ENCODE data around the gene CRYBG1. TPM values are rescaled to one million over a fixed set of nuclear protein-coding genes. Genes with fewer than 3 reads are reported as not detected.

Gene CRYBG1
- total and polyA plus RNA-seq, 2 of the 13 experiments (the other 11 are each of a cell fraction or from before 2014, with no cell fraction given): 10.1 to 21.9 TPM

- TF ChIP-seq HMG20A (CRISPR knock-in tag; IDR thresholded peaks at IDR 0.05; ENCODE audit: borderline replicate concordance): no peak
- no peak for TF ChIP-seq ZNF646 (CRISPR knock-in tag; IDR thresholded peaks at IDR 0.05)
- no peak for TF ChIP-seq CEBPB (IDR thresholded peaks at IDR 0.05; ENCODE audit: borderline replicate concordance, low read depth, low read length)
- TF ChIP-seq RXRB (CRISPR knock-in tag; IDR thresholded peaks at IDR 0.05; ENCODE audit: borderline replicate concordance): no peak
- TF ChIP-seq ZNF850 (CRISPR knock-in tag; conservative IDR thresholded peaks at IDR 0.05): no peak
- TF ChIP-seq TSC22D2 (CRISPR knock-in tag; IDR thresholded peaks at IDR 0.05; ENCODE audit: borderline replicate concordance): no peak
- TF ChIP-seq GMEB2 (CRISPR knock-in tag; IDR thresholded peaks at IDR 0.05; ENCODE audit: low read depth): no peak
- TF ChIP-seq DMAP1 (CRISPR knock-in tag; IDR thresholded peaks at IDR 0.05): no peak
- no peak for TF ChIP-seq SIX1 (CRISPR knock-in tag; IDR thresholded peaks at IDR 0.05; ENCODE audit: borderline replicate concordance)
- TF ChIP-seq IKZF4 (CRISPR knock-in tag; IDR thresholded peaks at IDR 0.05; ENCODE audit: borderline replicate concordance, low read depth, not compliant biosample characterization): no peak
- no peak for TF ChIP-seq ZNF598 (CRISPR knock-in tag; IDR thresholded peaks at IDR 0.05; ENCODE audit: borderline replicate concordance)
- TF ChIP-seq ZNF335 (CRISPR knock-in tag; IDR thresholded peaks at IDR 0.05): no peak
- TF ChIP-seq ARHGAP35 (CRISPR knock-in tag; IDR thresholded peaks at IDR 0.05; ENCODE audit: borderline replicate concordance): no peak
- TF ChIP-seq YEATS2 (CRISPR knock-in tag; IDR thresholded peaks at IDR 0.05; ENCODE audit: borderline replicate concordance): no peak
- no peak for TF ChIP-seq ZNF281 (CRISPR knock-in tag; IDR thresholded peaks at IDR 0.05; ENCODE audit: borderline replicate concordance)
- TF ChIP-seq ZNF225 (CRISPR knock-in tag; IDR thresholded peaks at IDR 0.05): no peak
- no peak for TF ChIP-seq MEIS2 (CRISPR knock-in tag; IDR thresholded peaks at IDR 0.05)
- no peak for TF ChIP-seq ZNF101 (CRISPR knock-in tag; IDR thresholded peaks at IDR 0.05; ENCODE audit: borderline replicate concordance, low read depth)
Measured at GRCh38 chr6:106510090-106510970, 149.8 kb downstream of the CRYBG1 start (continued).
